HG02623 (cell line): ENCODE measurements around the gene RHBDF1.
"Not testable (repeated sequence)": the region's sequence is repeated elsewhere in the genome, so short reads cannot be mapped to it uniquely, and the experiment has no call there.

Experiments used
- ATAC-seq: cut with Tn5 transposase; IDR thresholded peaks from one replicate; pipeline ENCODE4 v1.9.1; 2021; ENCODE audit warnings: moderate library complexity; ENCODE audit not compliant: unreplicated experiment

RHBDF1 gene

GRCh38 chr16:37511-37910, 34.9 kb downstream of the RHBDF1 start:
- ATAC-seq, result no peak

- ATAC-seq, result no peak
Observed at GRCh38 chr16:36336-36984, 36.0 kb downstream of the RHBDF1 start.

GRCh38 chr16:35678-36305, 36.6 kb downstream of the RHBDF1 start:
- no peak for ATAC-seq

DNA sequence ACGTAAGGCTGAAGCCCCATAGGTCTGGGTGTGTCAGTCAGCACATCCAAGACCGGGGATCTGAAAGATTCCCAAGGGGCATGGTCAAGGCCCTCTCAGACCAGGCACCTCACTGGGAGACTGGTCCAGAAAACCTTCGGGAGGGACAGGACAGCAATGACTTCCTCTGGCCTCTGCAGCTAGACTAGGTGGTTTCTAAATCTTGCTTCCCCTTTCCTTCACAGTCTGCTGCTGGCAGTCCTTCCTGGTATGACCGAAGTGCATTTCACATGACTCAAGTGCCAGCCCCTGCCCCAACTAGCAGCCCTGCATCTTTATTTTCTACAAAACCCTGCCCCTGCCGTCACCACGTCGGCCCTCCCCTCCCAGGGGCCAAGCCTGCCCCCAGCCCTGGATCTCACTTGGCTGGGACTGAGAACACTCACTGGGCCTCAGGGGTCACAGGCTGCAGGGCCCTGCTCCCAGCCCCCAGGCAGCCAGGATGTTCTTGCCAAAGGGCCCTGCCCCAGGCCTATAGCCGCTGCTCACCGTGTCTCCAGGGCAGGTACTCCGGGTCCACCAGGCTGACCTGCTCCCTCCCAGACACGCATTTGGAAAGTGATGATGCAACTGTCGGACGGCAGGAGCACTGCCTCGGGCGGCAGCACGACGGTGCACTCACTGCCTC, 37.3 kb downstream of the RHBDF1 start:
- ATAC-seq, result no peak

DNA sequence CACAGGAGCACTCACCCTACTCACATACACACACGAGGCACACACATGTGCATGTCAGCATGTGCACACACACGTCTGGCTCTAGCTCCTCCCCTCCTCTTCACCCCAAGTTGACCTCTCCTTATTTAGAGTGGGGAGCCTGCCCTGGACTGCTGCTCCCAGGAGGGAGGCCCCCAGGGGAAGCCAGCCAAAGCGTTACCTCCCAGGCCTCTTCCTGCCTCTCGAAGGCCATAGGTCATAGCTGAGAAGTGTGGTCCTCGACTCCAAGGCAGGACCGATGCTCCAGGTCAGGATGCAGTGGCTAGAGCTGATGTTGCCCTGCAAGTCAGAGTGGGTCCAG, 37.8 kb downstream of the RHBDF1 start:
- ATAC-seq, result no peak

DNA sequence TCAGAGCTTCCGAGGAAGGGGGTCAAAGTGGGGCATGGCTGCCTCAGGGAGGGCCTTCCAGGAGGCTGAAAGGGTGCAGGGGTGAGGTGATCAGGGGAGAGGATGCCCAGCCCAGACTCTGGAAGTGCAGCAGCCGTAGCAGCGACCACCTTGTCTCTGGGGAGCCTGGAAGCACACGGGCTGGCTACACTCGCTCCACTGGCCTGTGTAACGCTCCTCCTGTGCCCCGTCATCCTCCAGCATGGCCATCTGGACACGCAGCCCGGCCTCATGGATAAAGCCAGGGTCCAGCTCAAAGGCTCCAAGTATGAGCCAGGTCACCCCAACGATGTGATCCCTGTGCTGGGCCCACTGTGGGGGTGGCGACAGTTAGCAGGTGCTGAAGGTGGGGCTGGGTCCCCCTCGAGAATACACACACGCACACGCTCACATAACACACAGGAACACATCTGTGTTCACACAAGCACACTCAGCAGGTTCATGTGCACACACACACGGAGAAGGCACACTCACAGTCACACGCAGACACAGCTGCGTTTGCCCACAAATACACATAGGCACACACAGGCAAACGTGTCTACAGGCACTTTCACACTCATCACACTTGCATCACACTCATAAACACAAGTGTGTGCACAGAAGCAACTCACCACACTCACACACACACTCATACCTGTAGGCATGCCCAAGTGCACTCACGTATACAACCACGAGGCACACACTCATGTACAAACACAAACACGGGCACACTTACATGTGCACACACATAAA, 38.4 kb downstream of the RHBDF1 start:
- no peak for ATAC-seq

DNA sequence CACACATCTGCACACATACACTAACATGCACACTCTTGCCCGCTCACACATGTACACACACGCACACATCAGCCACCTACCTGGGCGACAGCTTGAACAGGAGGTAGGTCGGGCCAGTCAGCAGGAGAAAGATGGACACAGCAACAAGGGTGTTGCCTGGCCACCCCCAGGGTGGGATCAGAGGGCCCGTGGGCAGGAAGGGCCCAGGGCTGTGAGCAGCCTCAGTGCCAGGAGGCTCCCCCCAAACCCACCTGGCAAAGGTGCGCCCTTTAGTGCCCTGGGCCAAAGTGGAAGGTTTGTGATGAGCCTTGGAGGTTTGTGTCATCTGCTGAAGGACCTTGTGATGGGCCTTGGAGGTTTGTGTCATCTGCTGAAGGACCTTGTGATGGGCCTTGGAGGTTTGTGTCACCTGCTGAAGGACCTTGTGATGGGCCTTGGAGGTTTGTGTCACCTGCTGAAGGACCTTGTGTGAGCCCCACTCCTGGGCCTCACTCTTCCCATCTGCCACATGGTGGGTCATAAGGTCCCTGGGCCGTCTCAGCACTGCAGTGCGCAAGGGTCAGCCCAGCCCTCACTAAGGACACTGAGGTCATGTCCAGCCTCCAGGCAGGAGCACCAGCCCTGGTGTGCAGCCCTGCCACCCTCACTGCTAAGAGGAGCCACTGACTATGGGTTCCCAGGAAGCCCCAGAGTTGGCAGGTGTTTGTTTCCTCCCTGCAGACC, 39.1 kb downstream of the RHBDF1 start:
- ATAC-seq, result not testable (repeated sequence)

DNA sequence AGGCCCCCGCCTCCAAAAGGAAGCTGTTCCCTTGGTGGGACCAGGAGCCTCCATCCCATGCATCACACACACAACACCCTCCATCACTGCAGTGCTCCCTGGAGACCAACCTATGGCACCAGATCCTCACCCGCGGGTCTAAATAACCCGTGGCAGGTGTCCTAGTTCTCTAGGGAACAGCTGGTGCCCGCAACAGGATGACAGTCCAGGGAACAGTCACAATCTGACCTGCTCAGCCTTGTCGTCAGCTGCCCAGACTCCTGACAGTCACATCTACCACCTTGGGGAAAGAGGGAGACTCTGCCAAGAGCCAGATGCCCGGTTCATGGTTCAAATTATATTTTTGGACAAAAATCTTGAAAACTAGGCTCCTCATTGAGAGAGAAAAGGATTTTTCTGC, 41.8 kb downstream of the RHBDF1 start:
- ATAC-seq, result not testable (repeated sequence)

DNA sequence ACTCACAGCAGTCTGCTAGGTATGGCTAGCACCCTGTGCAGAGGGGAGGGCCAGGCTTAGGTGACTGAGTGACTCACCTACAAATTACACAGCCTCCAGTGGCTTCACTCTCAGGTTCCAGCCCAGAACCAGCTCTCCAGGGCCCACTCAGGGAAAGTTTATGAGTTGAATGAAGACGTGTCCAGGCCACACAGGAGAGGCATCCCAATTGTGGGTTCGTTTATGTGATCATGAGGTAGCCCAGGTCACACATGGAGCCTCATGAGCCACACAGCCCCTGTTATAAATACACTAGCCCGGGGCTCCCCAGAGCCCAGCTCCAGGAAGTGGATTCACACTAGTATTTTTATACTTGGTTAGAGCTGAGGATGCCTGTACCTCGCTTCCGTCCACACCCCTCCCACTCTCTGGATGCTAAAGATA, 46.5 kb downstream of the RHBDF1 start:
- ATAC-seq, result not testable (repeated sequence)

DNA sequence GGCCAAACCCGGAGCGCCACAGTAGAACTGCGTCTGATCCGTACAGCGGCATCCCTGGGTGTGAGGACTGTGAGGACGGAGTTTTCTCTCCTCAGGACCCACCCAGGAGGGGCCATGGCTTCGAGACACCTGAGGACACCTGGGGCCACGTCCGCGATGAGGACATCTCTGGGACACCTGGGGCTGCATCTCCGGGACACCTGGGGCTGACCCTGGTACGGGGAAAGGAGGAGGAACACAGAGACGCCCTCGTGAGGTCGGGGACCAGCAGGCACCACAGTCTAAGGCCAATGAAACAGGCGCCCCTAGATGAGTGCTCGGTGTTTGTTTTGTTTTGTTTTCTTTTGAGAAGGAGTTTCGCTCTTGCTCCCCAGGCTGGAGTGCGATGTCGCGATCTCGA, 48.3 kb downstream of the RHBDF1 start:
- not testable (repeated sequence) for ATAC-seq

DNA sequence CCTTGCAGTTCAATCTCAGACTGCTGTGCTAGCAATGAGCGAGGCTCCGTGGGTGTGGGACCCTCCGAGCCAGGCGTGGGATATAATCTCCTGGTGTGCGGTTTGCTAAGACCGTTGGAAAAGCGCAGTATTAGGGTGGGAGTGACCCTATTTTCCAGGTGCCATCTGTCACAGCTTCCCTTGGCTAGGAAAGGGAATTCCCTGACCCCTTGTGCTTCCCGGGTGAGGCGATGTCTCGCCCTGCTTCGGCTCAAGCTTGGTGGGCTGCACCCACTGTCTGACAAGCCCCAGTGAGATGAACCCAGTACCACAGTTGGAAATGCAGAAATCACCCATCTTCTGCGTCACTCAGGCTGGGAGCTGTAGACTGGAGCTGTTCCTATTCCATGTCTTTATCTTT, 51.5 kb downstream of the RHBDF1 start:
- ATAC-seq, result not testable (repeated sequence)

GRCh38 chr16:17062-17765, 55.2 kb downstream of the RHBDF1 start:
- not testable (repeated sequence) for ATAC-seq

DNA sequence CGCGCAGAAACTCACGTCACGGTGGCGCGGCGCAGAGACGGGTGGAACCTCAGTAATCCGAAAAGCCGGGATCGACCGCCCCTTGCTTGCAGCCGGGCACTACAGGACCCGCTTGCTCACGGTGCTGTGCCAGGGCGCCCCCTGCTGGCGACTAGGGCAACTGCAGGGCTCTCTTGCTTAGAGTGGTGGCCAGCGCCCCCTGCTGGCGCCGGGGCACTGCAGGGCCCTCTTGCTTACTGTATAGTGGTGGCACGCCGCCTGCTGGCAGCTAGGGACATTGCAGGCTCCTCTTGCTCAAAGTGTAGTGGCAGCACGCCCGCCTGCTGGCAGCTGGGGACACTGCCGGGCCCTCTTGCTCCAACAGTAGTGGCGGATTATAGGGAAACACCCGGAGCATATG, 61.7 kb downstream of the RHBDF1 start:
- not testable (repeated sequence) for ATAC-seq

DNA sequence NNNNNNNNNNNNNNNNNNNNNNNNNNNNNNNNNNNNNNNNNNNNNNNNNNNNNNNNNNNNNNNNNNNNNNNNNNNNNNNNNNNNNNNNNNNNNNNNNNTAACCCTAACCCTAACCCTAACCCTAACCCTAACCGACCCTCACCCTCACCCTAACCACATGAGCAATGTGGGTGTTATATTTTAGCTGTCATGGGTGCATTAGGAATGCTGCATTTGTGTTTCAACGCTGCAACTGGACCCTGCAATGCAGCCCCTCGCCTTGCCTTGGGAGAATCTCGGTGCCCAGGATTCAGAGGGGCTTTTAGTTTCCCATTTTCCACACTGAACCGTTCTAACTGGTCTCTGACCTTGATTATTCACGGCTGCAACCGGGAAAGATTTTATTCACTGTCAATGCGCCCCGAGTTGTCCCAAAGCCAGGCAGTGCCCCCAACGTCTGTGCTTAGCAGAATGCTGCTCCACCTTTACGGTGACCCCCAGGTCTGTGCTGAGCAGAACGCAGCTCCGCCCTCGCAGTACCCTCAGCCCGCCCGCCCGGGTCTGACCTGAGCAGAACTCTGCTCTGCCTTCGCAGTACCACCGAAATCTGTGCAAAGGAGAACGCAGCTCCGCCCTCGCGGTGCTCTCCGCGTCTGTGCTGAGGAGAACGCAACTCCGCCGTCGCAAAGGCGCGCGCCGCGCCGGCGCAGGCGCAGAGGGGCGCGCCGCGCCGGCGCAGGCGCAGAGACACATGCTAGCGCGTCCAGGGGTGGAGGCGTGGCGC, 62.3 kb downstream of the RHBDF1 start:
- ATAC-seq, result no peak
